ENCODE results near the gene MAD1L1. TPM values are rescaled to one million over a fixed set of nuclear protein-coding genes. Genes with fewer than 3 reads are reported as not detected.

MAD1L1 gene
- total RNA-seq, 4 donors from 2014 or later = 21.0 to 49.7 (median 29.8) TPM

DNA sequence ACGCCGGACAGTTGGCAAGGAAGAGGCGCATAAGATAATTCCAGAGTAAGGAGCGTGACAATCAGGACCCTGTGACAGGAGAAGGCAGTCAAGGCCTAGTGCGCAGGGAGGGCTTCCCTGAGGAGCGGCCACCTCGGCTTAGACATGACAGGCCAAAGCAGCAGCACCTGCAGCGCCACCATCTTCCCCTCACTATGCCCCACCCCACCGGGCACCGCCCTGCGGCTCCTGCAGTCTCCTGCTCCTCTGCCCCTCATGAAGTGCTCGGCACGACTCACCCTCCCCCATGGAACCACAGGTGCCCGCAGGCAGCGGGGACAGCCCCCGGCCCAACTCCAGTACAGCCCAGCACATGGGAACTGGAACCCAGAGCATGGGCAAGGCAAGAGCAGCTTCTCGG is 11.8 kb downstream of the MAD1L1 start:
- TF ChIP-seq, protein P1, sequence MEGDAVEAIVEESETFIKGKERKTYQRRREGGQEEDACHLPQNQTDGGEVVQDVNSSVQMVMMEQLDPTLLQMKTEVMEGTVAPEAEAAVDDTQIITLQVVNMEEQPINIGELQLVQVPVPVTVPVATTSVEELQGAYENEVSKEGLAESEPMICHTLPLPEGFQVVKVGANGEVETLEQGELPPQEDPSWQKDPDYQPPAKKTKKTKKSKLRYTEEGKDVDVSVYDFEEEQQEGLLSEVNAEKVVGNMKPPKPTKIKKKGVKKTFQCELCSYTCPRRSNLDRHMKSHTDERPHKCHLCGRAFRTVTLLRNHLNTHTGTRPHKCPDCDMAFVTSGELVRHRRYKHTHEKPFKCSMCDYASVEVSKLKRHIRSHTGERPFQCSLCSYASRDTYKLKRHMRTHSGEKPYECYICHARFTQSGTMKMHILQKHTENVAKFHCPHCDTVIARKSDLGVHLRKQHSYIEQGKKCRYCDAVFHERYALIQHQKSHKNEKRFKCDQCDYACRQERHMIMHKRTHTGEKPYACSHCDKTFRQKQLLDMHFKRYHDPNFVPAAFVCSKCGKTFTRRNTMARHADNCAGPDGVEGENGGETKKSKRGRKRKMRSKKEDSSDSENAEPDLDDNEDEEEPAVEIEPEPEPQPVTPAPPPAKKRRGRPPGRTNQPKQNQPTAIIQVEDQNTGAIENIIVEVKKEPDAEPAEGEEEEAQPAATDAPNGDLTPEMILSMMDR (IDR thresholded peaks at IDR 0.05; ENCODE audit: low read depth) = no peak

DNA sequence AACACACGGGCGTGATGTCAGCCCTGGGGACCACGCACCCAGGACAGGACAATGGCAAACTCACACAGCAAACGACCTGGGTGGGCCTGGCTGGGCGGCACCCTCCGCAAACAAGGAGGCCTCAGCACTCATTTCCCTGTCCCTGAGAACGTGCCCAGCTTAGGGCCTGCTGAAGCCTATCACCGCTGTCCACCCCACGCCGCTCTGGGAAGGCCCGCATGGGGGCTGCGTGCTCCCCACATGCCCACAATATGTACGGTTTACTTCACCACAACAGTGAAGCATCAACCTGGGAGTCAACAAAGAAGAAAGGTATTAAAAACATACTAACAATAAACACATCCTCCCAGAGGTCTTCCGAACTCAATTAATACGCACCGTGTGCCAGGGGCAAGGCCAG is 12.2 kb downstream of the MAD1L1 start:
- TF ChIP-seq, protein P1 (IDR thresholded peaks at IDR 0.05; ENCODE audit: low read depth) = no peak

DNA sequence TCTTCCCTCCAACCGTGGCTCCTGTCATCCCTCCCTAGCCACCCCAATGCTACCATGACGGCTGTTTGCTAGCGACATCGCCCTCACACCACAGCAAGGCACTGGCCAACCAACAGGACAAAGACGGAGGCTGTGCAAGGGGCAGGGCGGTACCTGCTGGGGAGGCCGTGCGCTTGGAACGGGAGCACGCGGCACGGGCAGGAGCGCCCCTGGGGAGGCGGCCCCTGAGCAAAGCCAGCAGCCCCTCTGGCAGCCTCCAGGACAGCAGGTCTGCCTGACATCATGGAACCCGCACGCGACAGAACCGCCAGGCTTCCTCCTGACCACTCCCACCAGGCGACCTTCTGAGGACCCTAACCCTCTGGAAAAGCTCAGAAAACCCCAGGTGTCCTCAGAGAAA is 12.7 kb downstream of the MAD1L1 start:
- TF ChIP-seq, protein P1 (IDR thresholded peaks at IDR 0.05; ENCODE audit: low read depth) = no peak

DNA sequence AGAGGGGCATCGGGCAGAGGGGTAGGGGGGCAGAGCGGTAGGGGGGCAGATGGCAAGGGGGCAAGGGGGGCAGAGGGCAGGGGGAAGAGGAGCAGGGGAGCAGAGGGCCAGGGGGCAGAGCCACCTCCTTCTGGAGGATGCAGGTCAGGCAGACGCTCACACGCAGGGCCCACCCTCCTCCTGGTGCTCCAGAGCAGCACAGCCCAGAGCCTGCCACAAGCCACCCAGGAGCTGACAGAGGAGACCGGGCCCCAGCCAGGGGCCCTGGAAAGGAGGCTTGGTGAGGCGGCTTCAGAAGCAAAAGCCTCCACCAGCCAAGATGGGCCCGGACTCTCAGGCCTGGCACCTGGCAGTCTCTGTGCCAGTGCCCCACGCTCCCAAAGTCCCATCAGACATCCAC is 13.1 kb downstream of the MAD1L1 start:
- TF ChIP-seq, protein P1 (IDR thresholded peaks at IDR 0.05; ENCODE audit: low read depth) = no peak

DNA sequence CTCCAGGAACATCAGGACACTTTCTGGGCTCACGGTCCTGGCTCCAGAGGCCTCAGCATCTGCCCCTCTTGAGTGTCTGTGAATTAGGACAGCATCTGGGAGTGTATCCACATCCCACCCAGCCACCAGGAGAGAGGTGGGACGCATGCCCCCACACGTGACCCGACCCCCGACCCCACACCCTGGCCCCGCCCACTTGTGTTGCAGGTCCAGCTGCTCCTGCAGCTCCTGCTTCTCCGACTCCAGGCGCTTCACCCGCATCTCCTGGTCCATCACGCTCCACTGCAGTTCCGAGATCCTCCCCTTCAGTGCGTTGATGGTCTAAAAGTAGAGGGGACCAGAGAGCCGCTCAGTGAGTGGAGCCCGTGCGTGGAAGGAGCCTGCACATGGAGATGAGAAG is 13.6 kb downstream of the MAD1L1 start:
- TF ChIP-seq, protein P1 (IDR thresholded peaks at IDR 0.05; ENCODE audit: low read depth) = no peak

DNA sequence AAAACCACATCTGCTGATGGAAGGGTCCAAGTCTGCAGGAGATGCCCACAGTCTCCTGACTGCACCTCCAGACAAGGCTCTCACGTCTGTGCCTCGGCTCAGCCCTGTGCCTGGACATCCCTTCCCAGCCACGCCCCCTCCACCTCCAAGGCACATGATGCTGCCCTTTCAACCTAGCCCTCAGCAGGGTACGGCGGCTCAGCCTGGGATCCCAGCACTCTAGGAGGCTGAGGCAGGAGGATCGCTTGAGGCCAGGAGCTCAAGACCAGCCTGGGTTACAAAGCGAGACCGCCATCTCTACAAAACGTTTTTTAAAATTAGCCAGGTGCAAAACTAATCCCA is 14.3 kb downstream of the MAD1L1 start:
- TF ChIP-seq, protein P1 (IDR thresholded peaks at IDR 0.05; ENCODE audit: low read depth) = no peak

DNA sequence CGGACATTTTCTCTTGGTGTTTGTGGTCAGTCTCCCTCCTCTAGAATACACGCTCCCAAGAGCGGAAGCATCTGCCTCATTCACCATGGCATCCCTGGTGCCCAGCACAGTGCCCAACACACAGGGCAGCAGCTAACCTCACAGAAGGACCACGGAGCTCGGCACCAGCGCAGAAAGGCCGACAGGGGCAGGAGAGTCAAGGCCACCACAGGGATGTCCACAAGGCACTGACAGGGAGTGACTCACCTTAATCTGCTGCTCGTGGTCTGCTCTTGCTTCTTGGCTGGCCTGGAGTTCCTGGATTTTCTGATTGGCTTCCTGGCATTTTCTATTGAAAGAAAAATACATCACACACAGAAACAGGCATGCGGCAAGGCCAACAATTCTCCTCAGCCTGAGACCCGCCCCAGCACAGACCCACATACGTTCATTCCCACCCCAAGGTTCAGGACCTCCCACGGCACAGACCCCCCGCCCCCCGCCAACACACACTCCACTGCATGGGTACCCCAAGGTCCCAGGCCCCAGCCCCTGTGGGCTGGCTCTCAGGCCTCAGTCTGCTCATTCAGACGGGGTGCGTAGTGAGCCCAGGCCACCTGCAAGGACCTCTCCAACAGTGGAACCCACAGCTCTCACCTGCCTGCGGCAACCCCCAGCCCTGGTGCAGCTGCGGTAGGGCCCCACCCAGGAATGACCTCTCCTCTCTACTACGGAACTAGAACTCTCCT is 14.9 kb downstream of the MAD1L1 start:
- TF ChIP-seq, protein P1 (IDR thresholded peaks at IDR 0.05; ENCODE audit: low read depth) = no peak
